ENCODE measurements around the gene SLC26A4. TPM values are rescaled to one million over a fixed set of nuclear protein-coding genes. Genes with fewer than 3 reads are reported as not detected.
A peak's percentile ranks its signal among the peaks of the same experiment; 100 is the strongest.

The SLC26A4 gene
- total and polyA plus RNA-seq, 7 donors = 0.25 to 1.4 (median 0.57) TPM; not detected in 1

GRCh38 chr7:107743567-107744344, 83.1 kb downstream of the SLC26A4 start, which contains the start of gene CBLL1:
CBLL1 (plus strand) TSS chr7:107744142; CDS start chr7:107744164, 22 bp downstream.
- no peaks in the 10 kb centered on the region for H3K27me3 ChIP-seq
- H3K4me1 ChIP-seq = peaks cover 0 to 49% (median 40%) of the 10 kb centered on the region in 4 donors
- intact Hi-C loops (cut with DNase I) = loop anchor here (1.0 to 10.0 kb wide), 5 partner anchors 131 to 576 kb away; partner anchors contain the start of genes COG5, DUS4L, HBP1 and LAMB1
- peak within 1 kb of the TSS; percentile 84 to 97 (median 92) for H3K27ac ChIP-seq
- WGBS, 2 donors = 0% methylated on average over 56 of the region's 56 CpGs
- peak within 1 kb of the TSS; percentile 72 to 91 (median 82) for H3K4me3 ChIP-seq
- no peaks in the 10 kb centered on the region for H3K9me3 ChIP-seq
- peaks cover 0 to 2% (median 0%) of the 10 kb centered on the region in 4 donors for H3K36me3 ChIP-seq
- peak; percentile 85 to 93 (median 86) for TF ChIP-seq POLR2AphosphoS5 (IDR thresholded peaks at IDR 0.05)
- peak; percentile 39 to 86 for TF ChIP-seq POLR2A (IDR thresholded peaks at IDR 0.05)
- no peak for TF ChIP-seq EP300 (IDR thresholded peaks at IDR 0.05)
- TF ChIP-seq CTCF (IDR thresholded peaks at IDR 0.05) = peak; percentile 52 to 86 (median 74)
- peak; percentile 98 for DNase-seq

- Histone ChIP-seq H3K4me3 (peak overlapping the region; percentile 72 to 91 (median 82)), H3K27ac (peak overlapping the region; percentile 84 to 97 (median 92)), H3K27me3 (no peaks in the 10 kb centered on the region), H3K36me3 (peaks cover 0 to 8% (median 3%) of the 10 kb centered on the region in 4 donors), H3K4me1 (peaks cover 0 to 49% (median 40%) of the 10 kb centered on the region in 4 donors), H3K9me3 (no peaks in the 10 kb centered on the region)
- TF ChIP-seq POLR2A (IDR thresholded peaks at IDR 0.05) (no peak), POLR2AphosphoS5 (IDR thresholded peaks at IDR 0.05) (no peak), CTCF (IDR thresholded peaks at IDR 0.05) (no peak), EP300 (IDR thresholded peaks at IDR 0.05) (no peak)
- no peak for DNase-seq
- WGBS, 2 donors = 0 to 1% methylated on average over 22 of the region's 22 CpGs
- intact Hi-C loops (cut with DNase I) = loop anchor here (5.0 to 10.0 kb wide), 4 partner anchors 182 to 577 kb away; partner anchors contain the start of genes COG5, DUS4L, HBP1 and LAMB1
Measured at GRCh38 chr7:107744345-107744750, 83.7 kb downstream of the SLC26A4 start.

GRCh38 chr7:107746006-107746405, 85.4 kb downstream of the SLC26A4 start:
- TF ChIP-seq POLR2AphosphoS5 (IDR thresholded peaks at IDR 0.05) (no peak), EP300 (IDR thresholded peaks at IDR 0.05) (no peak), POLR2A (IDR thresholded peaks at IDR 0.05) (no peak), CTCF (IDR thresholded peaks at IDR 0.05) (no peak)
- Histone ChIP-seq H3K4me1 (peaks cover 0 to 49% (median 40%) of the 10 kb centered on the region in 4 donors), H3K27ac (peak overlapping the region in 2 of 4 donors; percentile 9 to 97), H3K36me3 (peaks cover 0 to 25% (median 10%) of the 10 kb centered on the region in 4 donors), H3K9me3 (no peaks in the 10 kb centered on the region), H3K27me3 (no peaks in the 10 kb centered on the region), H3K4me3 (peak overlapping the region in 3 of 4 donors; percentile 72 to 91 (median 77))
- 50 to 66% methylated on average over 3 of the region's 3 CpGs for WGBS, 2 donors
- DNase-seq = no peak
- intact Hi-C loops (cut with DNase I) = loop anchor here (10.0 kb wide), 1 partner anchor 259 kb away; the partner anchor contains the start of gene LAMB1

- no peak overlapping the region for H3K4me3 ChIP-seq
- intact Hi-C loops (cut with DNase I) = no loop called here
- WGBS, 2 donors = 94 to 96% methylated on average over 7 of the region's 7 CpGs
- H3K27ac ChIP-seq = no peak overlapping the region
- peaks cover 3 to 76% (median 31%) of the 10 kb centered on the region in 4 donors for H3K36me3 ChIP-seq
- no peaks in the 10 kb centered on the region for H3K9me3 ChIP-seq
- peaks cover 0 to 24% (median 20%) of the 10 kb centered on the region in 4 donors for H3K4me1 ChIP-seq
- no peaks in the 10 kb centered on the region for H3K27me3 ChIP-seq
- no peak for DNase-seq
- TF ChIP-seq EP300 (IDR thresholded peaks at IDR 0.05) = no peak
- TF ChIP-seq POLR2AphosphoS5 (IDR thresholded peaks at IDR 0.05) = no peak
- no peak for TF ChIP-seq CTCF (IDR thresholded peaks at IDR 0.05)
- TF ChIP-seq POLR2A (IDR thresholded peaks at IDR 0.05) = no peak
Measured at GRCh38 chr7:107751113-107751512, 90.5 kb downstream of the SLC26A4 start.
